Measurements from ENCODE around the gene UQCRQ.

Gene UQCRQ

DNA sequence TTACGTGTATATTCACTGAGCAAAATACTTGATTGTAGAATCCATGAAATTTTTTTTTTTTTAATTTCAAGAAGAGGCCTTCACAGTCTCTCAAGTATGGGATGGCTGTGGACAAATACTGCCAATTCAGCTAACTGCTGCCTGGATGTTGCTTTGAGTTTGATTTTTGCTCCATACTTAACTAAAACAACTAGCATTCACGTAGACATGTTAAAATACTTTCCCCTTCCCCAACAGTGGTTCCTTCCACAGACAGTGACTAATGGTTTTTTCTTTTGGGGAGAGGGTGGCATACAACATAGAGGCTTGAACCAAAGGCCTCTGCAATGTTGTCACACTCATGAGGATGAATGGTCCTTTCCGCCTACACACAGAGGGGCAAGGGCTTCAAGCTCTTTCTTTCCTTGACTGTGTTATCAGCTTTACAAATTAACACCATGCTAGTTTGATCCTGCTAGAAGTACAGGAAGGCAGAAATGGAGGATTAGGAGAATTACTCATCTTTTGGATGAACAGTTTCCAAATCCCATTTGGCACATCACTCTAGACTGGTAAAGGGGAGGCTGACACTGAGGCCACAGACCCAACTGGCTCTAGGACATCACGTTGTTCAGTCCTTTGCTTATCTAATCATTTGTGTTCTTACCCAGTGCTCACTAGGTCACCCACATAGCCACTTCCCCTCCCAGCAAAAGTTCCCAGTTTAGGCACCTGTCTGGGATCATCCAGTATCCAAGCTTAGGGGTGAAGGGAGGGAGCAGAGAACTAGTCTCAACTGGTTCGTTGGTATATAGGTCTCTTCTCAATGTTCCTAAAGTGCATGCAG lies 5.2 kb downstream of the UQCRQ start:
- no peak for DNase-seq

DNA sequence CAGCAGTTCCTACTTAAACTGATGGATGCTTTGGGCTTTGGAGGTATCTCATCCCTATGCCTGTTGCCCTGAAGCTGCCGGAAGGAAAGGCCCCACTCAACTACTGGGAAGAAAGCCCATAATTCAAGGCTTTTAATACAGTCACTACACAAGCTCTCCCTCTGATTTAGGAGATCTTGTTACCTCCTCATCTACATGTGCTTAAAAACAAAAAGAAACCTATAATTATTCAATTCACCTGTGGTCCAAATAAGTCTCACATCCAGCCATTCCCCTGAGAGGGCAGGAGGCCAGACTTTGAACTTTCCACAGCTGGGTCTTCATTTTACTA lies 6.3 kb downstream of the UQCRQ start:
- DNase-seq: no peak

DNA sequence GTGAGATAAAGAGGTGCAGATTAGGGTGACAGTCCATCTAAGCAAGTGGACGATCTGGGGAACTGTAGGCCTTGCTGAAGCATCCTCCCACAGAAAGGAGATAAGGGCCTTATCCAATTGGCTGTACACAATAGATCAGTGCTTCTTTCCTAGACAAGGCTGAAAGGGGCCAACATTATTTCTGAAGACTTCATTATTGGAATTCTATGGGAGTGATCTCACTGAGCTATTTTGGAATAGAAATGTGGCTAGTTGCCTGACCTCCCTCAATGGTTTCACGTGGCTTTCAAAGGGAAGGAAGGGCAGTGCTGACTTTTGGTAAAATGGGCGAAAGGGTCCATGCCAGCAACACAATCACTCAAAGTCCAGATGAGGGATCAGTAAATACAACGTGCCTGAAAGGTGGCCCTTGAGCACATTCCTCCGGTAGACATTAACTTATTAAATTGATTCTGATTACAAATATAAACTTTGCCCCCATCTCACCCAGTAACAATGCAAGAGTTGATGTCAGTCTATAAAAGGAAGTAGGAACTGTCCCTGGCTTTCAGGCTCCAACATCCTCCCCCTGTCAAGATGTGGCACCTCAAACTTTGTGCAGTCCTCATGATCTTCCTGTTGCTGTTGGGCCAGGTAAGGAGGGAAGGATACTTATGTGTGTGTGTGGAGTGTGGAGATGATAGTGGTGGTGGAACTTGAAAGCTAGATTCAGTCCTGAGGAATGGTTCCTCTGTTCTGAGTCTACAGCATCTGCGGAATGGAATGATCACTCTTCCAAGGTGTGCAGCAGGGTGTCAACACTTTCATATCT lies 6.9 kb downstream of the UQCRQ start, which contains the start of gene LEAP2:
LEAP2 (plus strand) TSS at position 550 of the 811 bp plus-strand sequence; CDS start at position 577, 27 bp downstream.
- DNase-seq: no peak

DNA sequence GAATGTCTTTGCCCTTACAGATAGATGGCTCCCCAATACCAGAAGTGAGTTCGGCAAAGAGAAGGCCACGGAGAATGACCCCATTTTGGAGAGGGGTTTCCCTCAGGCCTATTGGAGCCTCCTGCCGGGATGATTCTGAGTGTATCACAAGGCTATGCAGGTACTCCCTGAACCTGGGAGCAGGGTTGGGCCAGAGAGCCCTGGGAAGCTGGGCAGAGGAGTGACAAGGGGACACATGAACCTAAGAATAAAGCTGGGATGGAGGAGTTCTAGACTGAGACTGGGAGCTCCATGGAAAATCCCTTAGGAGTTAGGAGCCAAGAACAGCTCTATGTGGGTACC lies 7.5 kb downstream of the UQCRQ start:
- no peak for DNase-seq

DNA sequence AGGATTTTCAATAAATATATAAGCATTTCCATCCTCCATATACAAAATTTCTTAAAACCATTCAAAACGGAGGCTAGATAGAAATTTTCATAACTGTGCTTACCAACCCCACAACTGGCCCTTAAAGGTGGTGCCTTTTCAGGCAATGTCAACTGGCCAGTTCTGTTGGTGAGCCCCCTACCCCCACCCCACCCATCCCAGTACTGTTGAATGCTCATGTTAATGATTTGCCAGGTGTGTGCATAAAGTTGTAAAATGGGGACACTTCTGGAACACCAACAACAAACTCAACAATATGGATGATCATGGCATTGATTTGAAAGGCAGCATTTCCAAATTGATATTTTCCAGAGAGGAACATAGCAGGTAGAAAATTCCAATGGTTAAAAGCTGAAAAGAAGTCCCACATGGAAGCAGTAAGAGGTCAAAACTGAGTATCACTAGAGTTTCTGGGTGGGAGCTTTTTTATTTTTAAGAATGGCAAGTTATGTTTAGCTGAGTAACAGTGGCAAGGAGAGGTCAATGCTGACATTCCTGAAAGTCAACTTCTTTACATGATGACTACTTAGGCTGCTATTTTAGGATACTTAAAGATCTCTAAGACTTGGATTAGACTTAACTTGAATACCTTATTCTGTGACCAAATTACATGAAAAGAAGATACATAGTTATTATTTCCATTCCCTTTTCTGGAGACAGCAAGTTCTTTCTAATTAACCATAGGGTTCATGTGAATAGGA lies 9.7 kb downstream of the UQCRQ start:
- no peak for DNase-seq

DNA sequence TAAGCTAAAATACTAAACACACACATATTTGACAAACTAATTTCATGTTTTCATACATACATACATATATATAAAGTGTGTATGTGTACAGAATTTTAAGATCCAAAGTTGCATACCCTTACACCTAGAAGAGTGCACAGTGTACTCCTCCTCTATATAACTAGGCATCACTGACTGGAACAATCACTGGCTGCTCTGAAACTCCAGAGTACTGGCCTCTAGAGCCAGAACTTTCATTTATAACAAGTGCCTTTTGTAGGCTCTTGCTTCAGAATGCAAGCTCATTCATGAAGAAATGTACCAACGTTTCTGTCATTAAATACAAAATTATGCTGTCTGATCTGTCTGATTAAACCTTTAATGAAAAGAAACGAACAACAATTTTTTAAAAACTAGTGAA lies 11.0 kb downstream of the UQCRQ start:
- no peak for DNase-seq

DNA sequence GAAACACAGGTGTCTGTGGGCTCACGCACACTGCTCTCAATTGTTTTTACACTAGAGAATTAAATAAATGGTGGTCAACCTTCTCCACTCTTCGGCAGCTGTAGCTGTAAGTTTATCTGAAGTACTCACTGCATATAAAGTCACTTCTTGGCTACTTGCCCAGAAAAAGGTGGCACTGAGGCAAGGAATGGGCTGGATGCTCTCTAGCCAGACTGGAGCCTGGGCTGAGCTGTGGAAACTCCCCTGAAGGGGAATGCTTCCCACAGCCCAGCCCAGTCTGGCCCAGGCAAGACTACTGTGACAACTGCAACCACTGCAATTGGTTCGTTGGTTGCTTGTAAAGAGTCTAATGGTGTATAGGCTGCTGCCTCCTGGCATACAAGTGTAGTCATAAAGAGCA lies 11.5 kb downstream of the UQCRQ start:
- DNase-seq: no peak

DNA sequence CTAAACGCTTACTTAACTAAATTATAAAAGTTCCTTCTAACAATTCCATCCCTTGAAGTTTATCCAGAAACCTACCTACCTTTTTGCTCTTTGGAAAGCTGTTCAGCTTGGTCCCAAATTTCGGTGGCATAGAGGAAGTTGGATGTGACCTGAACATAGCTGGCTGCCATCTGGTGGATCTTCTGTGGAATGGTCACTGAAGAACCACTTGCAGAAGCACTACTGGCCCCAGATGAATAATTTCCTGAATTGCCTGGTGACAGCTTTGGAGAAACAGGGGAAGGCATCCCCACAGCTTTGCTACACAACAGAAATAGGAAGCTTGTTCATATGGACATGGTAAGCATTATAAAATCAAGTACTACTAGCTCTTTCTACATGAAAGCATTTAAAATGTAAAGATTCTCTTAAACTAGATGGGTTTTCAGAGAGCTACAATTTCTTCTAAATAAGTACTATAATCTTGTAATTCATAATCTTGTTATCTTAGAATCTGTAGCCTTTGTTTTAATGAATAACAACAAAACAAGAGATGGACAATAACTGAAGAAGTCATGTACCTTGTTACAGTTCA lies 16.9 kb downstream of the UQCRQ start:
- no peak for DNase-seq

DNA sequence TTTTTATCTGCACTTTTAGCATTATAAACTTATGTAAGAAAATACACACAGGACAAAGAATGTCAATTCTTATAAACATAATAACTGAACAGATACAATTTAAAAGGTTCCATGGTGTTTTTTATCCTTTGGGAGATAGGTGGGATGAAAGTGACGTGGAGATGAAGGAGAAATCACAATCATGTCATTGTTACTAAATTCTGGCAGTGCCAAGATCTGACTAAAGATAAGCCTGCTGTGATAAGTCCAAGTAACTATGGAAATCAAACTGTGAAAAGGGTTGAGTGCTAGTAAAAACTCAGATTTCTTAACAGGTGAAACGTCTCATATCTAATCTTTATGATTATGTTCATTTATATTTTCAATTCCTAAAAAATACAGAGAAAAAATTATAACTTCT lies 18.1 kb downstream of the UQCRQ start:
- no peak for DNase-seq

DNA sequence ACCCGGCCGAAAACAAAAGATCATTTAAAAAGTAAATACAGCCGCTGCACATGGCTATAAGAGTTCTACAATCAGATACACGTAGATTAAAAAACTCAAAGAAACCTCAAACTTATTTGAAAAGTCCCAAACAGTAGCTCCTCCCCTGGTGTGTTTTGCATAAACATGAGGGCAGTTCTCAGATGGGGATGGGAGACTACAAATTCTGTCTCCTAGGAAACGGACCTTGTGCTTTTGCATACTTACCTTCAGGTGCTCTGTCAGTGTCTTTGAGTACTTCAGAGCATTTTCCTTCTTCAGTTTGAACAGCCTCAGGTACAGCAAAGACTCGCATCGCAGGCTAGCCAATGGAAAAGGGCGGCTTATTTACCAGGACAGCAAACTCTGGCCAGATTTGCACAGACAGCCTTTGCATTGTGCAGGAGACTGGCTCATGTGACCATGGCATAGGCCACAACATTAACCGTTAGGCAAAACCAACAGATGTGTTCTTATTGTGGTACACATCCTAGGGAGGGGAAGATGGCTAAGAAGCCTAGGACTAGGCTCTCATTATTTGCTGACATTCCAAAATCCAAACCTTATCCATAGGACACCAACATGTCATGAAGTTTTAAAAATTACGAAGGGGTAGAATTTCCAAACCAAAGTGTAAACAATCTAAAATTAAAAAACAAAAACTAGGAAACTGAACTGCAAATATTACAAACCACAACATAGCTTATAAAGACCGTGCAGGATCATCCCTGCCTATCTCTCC lies 19.8 kb downstream of the UQCRQ start:
- DNase-seq: no peak

DNA sequence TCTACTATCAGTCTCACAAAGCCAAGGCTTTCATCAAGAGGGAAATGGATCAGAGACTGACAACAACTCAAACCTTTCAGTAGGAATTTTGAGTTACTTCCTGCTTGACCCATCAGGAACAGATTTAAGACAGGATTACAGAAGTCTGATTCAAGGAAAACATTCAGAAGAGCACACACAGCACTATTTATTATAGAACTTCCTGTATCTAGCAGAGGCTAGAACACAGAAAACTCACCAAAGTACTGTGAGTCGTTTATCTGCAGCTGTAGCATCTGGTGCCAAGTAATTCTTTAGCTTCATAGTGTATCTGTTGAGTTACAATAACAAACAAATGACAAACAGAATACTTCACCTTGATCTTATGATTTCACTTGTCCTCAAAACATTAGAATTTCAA lies 20.8 kb downstream of the UQCRQ start:
- no peak for DNase-seq

DNA sequence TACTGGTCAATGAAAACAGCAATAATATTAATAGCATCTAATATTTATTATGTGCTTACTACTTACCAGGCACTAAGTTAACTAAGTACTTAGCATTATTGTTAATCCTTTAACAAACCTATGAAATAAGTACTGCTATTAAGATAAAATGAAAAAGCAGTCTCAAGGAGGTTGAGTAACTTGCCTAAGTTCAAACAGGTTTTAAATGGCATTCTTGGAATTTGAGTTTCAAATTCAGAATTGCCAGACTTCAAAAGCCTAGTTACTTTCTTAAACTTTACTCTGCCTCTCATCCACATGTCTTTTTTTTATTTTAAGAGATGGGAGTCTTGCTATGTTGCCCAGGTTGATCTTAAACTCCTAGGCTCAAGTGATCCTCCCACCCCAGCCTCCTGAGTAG lies 23.1 kb downstream of the UQCRQ start:
- DNase-seq: no peak

DNA sequence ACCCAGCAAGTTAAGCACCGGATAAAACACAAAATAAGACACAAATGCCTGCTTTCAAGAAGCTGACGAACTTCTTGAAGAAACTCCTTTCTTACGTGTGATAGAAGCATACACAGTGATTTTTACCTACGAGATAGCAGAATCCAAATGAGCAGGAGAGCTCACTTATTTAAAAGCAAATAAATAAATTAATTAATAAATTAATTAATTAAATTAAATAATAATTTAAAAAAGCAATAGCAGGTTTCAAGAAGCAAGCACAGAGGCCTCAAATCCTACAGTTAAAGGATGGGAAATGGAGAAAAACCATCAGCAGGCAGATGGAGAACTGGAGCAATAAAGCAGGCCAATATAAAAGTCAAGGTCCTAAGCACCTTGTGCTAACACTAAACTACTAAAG lies 24.4 kb downstream of the UQCRQ start:
- DNase-seq: no peak

DNA sequence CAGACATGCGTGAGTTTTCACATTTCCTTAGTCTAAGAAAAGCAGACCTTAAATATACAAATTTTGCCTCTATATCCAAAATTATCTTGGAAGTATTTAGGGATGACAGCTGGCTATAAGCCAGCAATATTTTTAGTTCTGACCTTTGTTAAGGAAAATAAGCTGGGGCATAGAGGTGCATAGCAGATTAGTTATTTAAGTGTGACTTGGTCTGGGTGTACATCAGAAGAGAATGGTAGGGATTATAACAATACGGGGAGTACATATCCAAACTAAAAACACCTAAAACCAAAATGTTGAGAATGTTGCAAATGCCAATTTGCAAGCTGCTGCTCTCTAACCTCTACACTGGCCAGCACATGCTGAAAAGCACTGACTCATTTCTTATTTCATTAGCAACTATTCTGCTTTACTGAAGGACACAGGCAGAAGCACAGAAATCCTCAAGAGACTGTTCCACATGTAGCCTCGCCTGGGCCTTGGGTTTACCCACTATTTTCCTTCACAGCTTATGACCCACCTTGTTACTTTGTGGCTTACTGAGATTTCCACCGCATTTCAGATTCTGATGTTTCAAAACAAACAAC lies 29.4 kb downstream of the UQCRQ start:
- DNase-seq: no peak

DNA sequence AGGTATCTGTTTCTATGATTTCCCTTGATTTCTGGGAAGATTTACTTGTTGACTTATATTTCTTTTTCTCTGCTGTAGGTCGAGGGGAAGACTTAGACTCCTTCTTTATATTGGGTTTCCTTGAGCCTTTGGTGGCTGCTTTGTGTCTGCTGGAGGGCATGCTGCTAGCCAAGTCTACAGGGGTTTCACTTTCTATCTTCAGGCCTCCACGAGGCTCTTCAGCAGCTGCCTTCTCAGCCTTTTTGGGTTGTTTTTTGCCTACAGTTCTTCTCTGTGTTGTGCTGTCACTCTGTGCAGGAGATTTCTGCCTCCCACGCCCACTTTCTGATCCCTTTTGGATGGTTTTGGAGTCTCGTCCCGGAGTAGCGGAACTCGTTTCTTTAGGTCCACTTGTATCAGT lies 30.2 kb downstream of the UQCRQ start:
- DNase-seq: no peak

DNA sequence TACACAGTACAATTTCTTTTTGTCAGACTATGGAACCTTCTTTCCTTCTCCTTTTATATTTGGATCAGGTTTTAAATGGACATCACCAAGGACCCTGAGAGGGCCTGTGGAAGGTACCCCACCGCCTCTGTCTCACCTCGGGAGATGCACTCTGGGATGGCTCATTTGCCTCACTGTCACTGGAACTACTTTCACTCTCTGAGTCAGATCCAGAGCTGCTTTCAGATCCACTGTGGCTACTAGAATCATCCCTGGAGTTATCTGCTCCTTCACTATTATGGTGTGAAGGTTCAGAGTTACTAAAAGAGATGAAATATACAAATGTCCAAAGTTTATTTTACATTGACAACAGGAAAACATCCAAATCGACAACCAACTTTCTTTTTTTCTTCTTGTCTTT lies 31.7 kb downstream of the UQCRQ start:
- DNase-seq: no peak

DNA sequence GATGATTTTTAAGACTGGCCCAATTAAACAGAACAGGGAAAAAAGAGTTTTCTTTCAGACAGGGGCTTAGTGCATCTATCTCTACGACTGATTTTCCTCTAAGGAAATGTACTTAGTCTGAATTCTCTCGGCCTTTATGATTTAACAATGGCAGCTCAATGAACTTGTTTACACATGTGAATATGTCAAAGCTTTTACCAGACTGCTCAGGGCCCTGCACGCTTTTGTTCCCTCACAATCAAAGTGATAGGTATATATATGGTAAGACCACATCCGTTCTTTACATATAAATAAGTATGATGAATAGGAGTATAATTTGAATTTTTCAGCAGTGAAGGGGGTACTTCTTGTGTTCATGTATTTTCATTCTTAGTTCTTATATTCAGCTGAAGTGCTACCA lies 34.6 kb downstream of the UQCRQ start:
- no peak for DNase-seq

DNA sequence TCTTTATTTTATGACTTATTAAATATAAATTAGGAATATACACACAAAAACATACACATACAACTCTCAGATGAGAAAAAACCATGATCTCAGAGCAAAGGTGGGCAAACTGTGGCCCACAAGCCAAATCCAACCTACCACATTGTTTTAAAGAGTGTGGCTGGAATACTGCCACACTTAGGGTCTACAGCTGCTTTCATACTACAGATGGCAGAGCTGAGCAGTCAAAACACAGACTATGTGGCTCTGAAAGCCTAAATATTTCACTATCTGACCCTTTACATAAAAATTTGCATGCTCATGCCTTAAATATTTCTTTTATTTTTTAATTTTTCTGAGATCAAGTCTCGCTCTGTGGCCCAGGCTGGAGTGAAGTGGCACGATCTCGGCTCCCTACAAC lies 35.3 kb downstream of the UQCRQ start:
- no peak for DNase-seq

DNA sequence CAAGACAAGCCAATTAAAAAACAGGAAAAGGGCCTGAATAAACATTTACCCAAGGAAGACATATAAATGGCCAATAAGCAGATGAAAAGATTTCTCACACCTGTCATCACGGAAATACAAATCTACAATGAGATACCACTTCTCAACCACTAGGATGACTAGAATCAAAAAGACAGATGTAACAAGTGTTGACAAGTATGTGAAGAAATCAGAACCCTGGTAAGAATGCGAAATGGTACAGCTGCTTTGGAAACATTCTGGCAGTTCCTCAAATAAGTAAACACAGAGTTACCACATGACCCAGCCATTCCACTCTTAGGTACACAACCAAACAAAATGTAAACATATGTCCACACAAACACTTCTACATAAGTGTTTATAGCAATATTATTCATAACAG lies 39.5 kb downstream of the UQCRQ start:
- no peak for DNase-seq

DNA sequence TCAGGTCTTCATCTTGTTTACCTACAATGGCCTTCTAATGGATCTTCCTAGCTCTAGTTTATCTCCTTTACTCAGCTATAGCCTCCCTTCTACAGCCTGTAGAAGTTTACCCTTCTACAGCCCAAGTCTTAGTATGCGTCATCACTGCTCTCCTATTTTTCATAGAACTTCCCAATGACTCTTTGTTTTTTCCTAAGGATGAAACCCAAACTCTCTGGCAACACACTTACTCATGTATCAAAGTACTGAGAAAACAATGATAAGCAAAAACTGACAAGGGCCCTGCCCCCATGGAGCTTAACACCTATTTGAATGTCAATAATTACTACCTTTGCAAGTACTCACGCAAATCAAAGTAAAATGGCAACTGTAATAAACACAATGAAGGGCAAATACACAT lies 40.7 kb downstream of the UQCRQ start:
- DNase-seq: no peak

DNA sequence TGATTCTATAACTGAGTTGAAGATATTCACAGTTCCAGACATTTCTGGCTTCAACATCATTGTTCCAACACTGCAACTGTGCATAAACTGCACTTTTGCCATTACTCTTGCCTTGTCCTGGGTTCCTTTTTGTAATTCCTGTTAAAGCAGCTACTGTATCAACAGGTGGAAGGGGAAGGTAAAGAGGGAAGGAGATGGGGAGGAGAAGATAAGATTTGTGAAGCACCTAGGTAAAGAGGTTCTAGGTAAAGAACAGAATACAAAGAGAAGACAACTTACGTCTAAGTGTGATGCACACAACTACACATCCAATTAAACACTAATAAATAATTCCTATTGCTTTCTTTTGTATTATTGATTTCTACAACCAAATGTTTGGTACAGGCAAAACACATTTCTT lies 43.3 kb downstream of the UQCRQ start:
- DNase-seq: no peak

DNA sequence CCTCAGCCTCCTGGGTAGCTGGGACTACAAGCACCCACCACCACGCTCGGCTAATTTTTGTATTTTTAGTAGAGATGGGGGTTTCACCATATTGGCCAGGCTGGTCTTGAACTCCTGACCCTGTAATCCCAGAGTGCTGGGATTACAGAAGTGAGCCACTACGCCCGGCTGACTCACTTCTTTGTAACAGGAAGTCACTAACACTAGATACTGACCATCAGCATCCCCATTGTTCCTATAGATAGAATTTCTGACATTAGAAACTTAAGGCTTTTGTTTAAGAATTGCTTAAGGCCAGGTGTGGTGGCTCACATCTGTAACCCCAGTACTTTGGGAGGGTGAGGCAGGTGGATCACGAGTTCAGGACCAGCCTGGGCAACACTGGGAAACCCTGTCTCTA lies 49.2 kb downstream of the UQCRQ start:
- no peak for DNase-seq
